GM18870 (cell line): ENCODE measurements around the gene SEC23B.
"Not testable (repeated sequence)": the region's sequence is repeated elsewhere in the genome, so short reads cannot be mapped to it uniquely, and the experiment has no call there.

Experiments used
- ATAC-seq: cut with Tn5 transposase; IDR thresholded peaks from one replicate; pipeline ENCODE4 v1.9.1; 2021; ENCODE audit warnings: moderate library complexity; ENCODE audit not compliant: unreplicated experiment

Gene SEC23B

GRCh38 chr20:18507218-18508191, at the start of gene SEC23B:
SEC23B (plus strand) TSS chr20:18507940; CDS start chr20:18510836, 2,896 bp downstream.
- peak; percentile 96 for ATAC-seq

GRCh38 chr20:18465536-18466200, 42.1 kb upstream of the SEC23B start:
- no peak for ATAC-seq

GRCh38 chr20:18466574-18466893, 41.2 kb upstream of the SEC23B start:
- ATAC-seq, result peak; percentile 23

- peak; percentile 88 for ATAC-seq
These were observed 40.6 kb upstream of the SEC23B start, which contains the start of the genes DZANK1 and POLR3F for GRCh38 chr20:18466894-18467730. DZANK1 (minus strand) TSS chr20:18467030; CDS start chr20:18465358, 1,672 bp downstream. POLR3F (plus strand) TSS chr20:18467390; CDS start chr20:18467507, 117 bp downstream.

- ATAC-seq, result no peak
These were observed 30.5 kb upstream of the SEC23B start for GRCh38 chr20:18477218-18477617.

GRCh38 chr20:18477821-18478220, 29.9 kb upstream of the SEC23B start:
- no peak for ATAC-seq

- ATAC-seq, result no peak
These were observed 26.1 kb upstream of the SEC23B start for GRCh38 chr20:18481596-18481995.

GRCh38 chr20:18488301-18488700, 19.4 kb upstream of the SEC23B start:
- no peak for ATAC-seq

GRCh38 chr20:18496042-18496441, 11.7 kb upstream of the SEC23B start:
- ATAC-seq, result no peak

GRCh38 chr20:18496740-18497592, 10.8 kb upstream of the SEC23B start, which contains the start of gene RBBP9:
RBBP9 (minus strand) TSS chr20:18497225; CDS start chr20:18497167, 58 bp downstream.
- ATAC-seq, result peak; percentile 87

- no peak for ATAC-seq
These were observed 10.1 kb upstream of the SEC23B start for GRCh38 chr20:18497603-18498002.

GRCh38 chr20:18501672-18502071, 6.1 kb upstream of the SEC23B start:
- not testable (repeated sequence) for ATAC-seq

- ATAC-seq, result no peak
These were observed 3.2 kb upstream of the SEC23B start for GRCh38 chr20:18504479-18505060.

- no peak for ATAC-seq
These were observed 996 bp upstream of the SEC23B start for GRCh38 chr20:18506744-18507143.

- no peak for ATAC-seq
These were observed 3.8 kb downstream of the SEC23B start for GRCh38 chr20:18511571-18511970.

- no peak for ATAC-seq
These were observed 5.5 kb downstream of the SEC23B start for GRCh38 chr20:18513208-18513607.

- ATAC-seq, result no peak
These were observed 6.4 kb downstream of the SEC23B start for GRCh38 chr20:18514127-18514526.

- no peak for ATAC-seq
These were observed 8.2 kb downstream of the SEC23B start for GRCh38 chr20:18515973-18516372.

- not testable (repeated sequence) for ATAC-seq
These were observed 14.3 kb downstream of the SEC23B start for GRCh38 chr20:18522066-18522465.

- no peak for ATAC-seq
These were observed 15.3 kb downstream of the SEC23B start for GRCh38 chr20:18523066-18523465.
